Activated CD4-positive, alpha-beta T cell treated with anti-CD3 and anti-CD28 coated beads, Interleukin-2, amount 50 U/mL, for 48 hours (primary cell): ENCODE results near the gene RABGAP1L.
"Not testable (repeated sequence)": the region's sequence is repeated elsewhere in the genome, so short reads cannot be mapped to it uniquely, and the experiment has no call there.

Source experiments
- DNase-seq, 2 experiments: peaks; one replicate each; pipeline ENCODE4 v3.0.0-alpha.2; 2020

The RABGAP1L gene

DNA sequence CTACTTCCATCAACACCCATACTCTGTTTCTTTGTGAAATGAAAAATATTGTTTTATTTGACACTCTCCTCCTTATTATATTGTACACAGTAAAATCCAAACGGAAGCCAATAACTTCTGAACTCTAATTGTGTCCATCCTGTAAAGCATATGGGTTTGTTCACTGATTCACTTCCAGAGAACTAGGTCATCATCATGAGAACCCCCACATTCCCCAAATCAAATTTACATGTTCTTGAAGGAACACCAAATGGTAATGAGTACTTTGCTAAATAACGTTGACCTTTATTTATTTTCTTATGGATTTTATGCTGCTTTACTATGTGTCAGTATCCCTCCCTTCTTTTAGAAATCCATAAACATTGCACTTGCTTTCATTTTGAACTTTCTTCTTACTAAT is 627.0 kb downstream of the RABGAP1L start:
- DNase-seq = no peak

DNA sequence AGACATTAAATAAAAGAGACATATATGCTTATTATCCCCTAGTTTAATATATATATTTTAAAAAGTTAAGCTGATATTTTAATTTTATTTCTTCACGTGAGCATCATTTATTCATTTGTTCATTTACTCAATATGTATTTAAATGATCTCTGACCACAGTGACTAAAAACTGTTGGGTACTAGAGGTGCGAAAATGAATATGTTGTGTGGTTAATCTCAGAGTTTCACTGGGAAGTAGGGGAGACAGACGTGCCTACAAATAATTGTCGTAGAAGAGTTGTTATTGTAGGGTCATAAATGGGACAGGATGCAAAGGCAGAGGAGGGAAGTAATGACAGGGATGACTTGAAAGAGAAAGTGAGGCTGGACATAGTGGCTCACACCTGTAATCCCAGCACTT is 627.4 kb downstream of the RABGAP1L start:
- no peak for DNase-seq

- DNase-seq = no peak
These were observed 629.7 kb downstream of the RABGAP1L start for GRCh38 chr1:174788981-174789380.

GRCh38 chr1:174789399-174789798 is 630.1 kb downstream of the RABGAP1L start:
- no peak for DNase-seq

DNA sequence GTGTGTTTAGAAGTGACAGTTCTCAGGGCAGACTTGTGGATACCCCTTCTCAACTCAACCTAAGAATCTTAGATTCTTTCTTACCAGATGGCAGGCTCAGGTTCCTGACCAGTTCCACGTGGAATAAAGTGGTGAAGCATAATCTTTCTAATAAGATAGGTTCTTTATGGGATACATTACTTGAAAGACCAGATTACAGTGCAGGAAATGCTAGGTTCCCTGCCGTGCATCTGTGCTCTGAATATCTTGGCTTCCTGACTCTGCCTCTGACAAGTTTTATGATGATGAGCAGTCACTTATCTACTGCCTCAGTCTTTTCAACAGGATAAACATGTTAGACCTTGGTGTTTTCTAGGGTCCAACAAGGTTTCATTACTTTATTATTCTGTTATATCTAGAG is 632.5 kb downstream of the RABGAP1L start:
- DNase-seq = no peak

GRCh38 chr1:174794861-174795260 is 635.5 kb downstream of the RABGAP1L start:
- no peak for DNase-seq

DNA sequence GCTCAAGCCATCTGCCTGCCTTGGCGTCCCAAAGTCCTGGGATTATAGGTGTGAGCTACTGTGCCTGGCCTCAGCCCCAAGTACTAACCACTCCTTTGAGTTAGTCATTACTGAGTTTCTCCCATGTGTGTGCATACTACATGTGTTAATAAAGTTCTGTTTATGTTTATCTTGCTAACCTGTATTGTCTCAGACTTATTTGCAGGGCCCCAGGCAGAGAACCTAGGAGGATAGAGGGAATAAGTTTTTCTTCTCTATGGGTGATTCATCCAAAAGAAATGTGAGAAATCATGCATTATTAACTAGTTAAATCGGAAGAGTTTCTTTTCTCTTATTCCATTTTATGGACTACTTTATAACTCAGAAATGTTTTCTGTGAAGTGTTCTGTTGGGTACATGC is 636.5 kb downstream of the RABGAP1L start:
- DNase-seq = no peak

DNA sequence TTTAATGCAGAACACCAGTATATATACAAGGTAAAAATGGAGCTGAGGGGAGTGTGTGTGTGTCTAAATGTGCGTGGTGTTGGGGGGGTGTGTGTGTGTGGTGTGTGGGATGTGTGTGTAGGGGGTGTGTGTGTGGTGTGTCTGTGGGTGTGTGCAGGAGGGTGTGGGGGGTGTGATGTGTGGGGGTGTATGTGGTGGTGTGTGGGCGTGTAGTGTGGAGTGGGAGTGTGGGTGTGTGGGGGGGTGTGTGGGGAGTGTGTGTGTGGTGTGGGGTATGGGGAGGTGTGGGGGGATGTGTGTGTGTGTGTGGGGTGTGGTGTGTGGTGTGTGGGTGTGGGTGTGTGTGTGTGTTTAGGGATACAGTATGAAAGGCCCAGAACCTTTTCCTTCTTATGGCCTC is 638.1 kb downstream of the RABGAP1L start:
- no peak for DNase-seq

DNA sequence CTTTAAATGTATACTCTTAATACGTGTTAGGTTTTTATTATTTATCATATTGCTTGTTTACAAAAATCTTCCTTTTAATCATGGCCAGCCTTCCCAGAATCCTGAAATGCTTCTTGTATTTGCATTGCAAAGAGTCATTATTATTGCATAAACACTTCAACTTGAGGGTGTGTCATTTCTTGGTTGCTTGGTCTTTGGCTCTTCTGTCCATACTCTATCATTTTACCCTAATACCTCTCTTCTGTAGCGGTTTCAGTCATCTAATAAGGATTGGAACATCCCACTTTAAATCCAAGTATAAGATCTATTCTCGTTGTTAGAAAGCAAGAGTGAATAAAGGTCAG is 639.8 kb downstream of the RABGAP1L start:
- no peak for DNase-seq

DNA sequence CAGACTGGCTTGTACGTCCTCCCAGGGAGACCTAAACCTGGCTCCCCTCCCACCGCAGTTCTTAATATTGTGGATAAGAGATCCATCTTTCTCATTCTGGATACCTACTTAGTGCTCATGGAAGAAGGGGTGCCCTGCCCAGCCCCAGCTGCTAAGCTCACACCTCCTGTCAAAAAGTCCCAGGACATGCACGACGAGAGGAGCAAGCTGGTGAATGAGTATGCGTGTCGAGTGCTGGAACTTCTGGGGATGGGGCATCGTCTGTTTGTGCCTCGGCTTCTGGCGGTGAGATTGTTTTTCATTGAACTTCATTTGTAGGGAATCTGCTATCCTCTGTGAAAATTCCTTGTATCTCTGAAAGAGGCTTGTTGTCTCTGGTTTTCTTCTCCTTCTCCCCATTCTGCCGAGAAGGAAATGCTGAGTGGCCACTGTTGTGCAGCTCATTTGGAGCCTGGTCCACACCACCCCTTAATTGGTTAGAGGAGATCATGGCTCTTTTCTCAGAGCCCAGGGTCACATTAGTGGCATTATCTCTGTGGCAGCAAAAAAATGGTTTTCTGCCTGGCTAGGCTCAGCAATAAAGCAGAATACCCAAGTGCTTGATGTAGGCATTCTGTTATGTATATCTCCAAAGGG is 641.0 kb downstream of the RABGAP1L start:
- DNase-seq = peak; percentile 9 to 22

DNA sequence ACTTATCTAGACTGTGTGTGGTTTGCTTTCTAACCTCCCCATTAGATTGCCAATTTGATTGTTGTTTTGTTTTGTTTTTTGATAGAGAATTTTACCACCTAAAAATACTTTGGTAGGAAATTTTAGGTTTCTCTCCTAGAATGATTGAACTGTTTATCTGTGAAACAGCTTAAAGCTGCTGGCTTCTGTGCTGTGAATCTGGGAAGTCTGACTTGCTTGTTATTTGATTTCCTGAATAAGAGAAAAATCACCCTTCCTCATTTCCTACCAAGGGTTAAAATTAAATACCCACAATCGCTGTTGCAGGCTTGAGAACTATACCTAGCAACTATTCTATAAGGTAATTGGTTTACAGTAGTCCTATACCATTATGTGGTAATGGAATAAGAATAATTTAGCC is 641.6 kb downstream of the RABGAP1L start:
- DNase-seq = no peak

DNA sequence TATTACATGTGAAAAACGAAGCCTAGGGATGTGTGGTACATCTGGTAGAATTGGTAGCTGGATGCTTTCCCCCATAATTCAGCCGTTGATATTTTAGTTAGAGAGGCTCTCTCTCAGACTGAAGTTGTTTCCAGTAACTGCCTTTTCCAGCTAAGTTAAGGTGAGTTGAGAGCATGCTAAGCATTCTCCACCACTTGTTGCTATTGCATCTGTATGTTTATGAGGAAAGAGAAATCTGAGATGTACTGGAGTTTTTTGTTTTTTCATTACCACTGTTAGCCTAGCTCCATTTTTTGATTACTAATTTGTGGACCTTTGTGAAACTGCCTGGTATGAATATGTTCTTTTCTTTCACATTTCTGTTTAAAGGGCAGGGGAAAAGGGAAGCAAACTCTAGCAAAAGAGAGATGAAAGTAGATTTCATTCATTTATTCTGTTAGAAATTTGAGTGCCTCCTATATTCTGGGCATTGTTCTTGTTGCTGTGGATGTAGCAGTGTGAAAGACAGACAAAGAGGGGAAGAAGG is 650.5 kb downstream of the RABGAP1L start:
- no peak for DNase-seq

DNA sequence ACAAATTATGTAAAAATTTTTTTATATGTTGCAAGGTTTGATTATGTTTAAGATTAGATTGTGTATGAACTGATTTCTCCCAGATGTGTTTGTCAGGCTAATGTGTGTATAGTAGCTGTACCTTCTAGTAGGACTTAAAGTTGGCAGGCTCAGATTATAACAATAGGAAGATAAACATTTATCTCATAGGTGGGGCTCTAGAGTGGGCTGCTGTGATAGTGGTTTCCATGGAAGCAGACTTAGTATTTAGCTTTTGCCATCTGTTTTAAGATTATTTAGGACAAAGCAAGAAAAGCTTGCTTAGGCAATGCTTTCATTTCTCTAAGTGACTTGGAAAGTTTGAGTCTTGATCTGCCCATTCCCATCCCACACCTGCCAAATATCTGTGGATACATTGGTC is 652.7 kb downstream of the RABGAP1L start:
- DNase-seq = no peak

- DNase-seq = no peak
These were observed 653.3 kb downstream of the RABGAP1L start for GRCh38 chr1:174812656-174813055.

DNA sequence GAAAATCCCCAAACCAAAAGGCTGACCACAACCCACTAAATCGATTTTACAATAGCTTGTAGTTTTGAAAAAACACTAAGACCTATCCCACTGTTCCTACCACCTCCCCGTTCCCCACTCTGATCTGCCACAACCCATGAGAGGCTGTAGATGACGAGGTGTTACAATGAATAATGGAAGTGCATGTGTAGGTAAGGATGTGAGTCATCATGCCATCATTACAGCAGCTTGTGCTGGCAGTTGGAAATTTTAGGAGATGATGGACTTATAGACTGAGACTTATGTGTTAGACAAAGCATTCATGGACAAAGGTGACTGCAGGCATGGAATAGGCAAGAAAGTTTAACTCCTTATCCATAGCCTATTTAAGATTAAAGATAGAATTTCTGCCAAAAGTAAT is 655.7 kb downstream of the RABGAP1L start:
- DNase-seq = peak; percentile 15 to 29

- DNase-seq = no peak
These were observed 656.2 kb downstream of the RABGAP1L start for GRCh38 chr1:174815474-174815908.

GRCh38 chr1:174816621-174817020 is 657.3 kb downstream of the RABGAP1L start:
- DNase-seq = not testable (repeated sequence)

- no peak for DNase-seq
These were observed 658.8 kb downstream of the RABGAP1L start for GRCh38 chr1:174818014-174818616.

GRCh38 chr1:174818951-174819350 is 659.6 kb downstream of the RABGAP1L start:
- DNase-seq = no peak

- DNase-seq = no peak
These were observed 660.3 kb downstream of the RABGAP1L start for GRCh38 chr1:174819596-174819995.

GRCh38 chr1:174825127-174825526 is 665.8 kb downstream of the RABGAP1L start:
- DNase-seq = no peak

DNA sequence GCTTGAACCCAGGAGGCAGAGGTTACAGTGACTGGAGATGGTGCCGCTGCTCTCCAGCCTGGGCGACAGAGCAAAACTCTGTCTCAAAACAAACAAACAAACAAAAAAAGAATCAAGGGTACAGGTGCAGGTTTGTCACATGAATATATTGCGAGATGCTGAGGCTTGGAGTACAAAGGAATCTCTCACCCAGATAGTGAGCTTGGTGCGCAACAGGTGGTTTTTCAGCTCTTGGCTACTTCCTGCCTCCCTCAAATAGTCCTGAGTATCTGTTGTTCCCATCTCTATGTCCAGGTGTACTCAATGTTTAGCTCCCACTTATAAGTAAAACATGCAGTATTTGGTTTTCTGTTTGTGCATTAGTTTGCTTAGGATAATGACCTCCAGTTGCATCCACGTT is 666.5 kb downstream of the RABGAP1L start:
- DNase-seq = no peak

- no peak for DNase-seq
These were observed 668.9 kb downstream of the RABGAP1L start for GRCh38 chr1:174828264-174828663.

GRCh38 chr1:174829990-174830389 is 670.7 kb downstream of the RABGAP1L start:
- DNase-seq = no peak

DNA sequence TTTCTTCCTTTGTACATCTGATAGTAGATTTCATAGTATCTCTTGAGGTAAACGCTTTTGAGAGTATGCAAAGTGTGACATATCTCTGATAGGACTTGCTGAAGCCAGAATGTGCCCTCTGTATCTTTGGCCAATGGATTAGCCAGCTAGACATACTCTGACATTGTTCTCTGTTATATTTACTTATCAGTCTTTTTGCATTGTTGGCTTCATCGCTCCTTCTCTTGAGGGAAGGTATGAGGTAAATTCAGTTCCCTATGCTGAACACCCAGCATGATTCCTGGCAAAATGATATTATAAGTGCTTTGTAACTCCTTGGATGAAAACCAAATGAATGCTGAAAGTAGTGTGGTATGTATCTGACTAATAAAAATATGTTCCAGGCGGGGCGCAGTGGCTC is 677.2 kb downstream of the RABGAP1L start:
- no peak for DNase-seq
